Measurements from ENCODE around the gene TERF2IP. TPM values are rescaled to one million over a fixed set of nuclear protein-coding genes. Genes with fewer than 3 reads are reported as not detected.

Gene TERF2IP
- total RNA-seq, 6 experiments from 2014 or later: 67.9 to 87.8 (median 70.6) TPM

DNA sequence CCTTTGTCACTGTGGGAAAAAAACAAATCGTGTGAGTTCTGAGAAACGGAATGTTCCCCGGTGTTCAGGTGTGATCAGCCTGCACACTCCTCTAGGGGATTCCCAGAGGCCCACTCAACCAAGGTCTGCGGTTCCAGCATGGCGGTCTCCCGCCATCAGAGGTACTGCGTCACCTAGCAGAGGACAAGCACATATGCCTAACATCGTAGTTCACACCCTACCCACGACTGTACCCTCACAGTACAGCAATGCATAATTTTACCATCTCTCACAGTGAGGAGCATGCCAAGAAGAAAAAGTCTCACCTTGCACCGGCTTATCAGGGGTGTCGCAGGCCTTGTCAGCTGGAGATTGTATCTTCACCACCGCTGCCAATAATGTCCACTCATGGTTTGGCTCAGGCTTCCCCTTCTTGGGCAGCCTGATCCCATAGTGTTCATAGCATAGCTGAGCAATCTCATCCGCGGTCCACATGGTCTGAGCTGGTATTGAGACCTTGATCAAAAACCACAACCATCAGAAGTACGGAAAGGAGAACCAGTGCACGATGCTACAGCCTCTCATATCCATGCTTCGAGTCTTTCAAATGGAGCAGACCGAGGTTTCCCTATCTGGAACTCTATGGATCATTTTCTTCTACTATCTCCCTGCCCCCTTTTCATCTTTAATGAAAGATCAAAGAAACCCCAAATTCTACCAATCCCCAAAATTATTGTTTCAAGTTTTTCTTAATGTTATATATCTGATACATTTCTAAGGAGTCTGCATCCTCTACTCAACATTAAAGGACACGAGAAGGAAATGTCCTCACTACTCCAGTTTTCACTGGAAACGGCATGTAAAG lies 27.0 kb upstream of the TERF2IP start:
- Mint-ChIP-seq H3K4me3 (peak overlapping the region; percentile 99; the same call in 1 of the 2 replicates), H3K27me3 (ENCODE audit: insufficient read depth) (peaks cover 5% of the 10 kb centered on the region), H3K4me1 (ENCODE audit: low read depth) (peaks cover 46% of the 10 kb centered on the region), H3K9me3 (no peaks in the 10 kb centered on the region), H3K36me3 (ENCODE audit: low read depth) (peaks cover 22% of the 10 kb centered on the region), H3K27ac (no peak overlapping the region)
- TF ChIP-seq, protein P1, sequence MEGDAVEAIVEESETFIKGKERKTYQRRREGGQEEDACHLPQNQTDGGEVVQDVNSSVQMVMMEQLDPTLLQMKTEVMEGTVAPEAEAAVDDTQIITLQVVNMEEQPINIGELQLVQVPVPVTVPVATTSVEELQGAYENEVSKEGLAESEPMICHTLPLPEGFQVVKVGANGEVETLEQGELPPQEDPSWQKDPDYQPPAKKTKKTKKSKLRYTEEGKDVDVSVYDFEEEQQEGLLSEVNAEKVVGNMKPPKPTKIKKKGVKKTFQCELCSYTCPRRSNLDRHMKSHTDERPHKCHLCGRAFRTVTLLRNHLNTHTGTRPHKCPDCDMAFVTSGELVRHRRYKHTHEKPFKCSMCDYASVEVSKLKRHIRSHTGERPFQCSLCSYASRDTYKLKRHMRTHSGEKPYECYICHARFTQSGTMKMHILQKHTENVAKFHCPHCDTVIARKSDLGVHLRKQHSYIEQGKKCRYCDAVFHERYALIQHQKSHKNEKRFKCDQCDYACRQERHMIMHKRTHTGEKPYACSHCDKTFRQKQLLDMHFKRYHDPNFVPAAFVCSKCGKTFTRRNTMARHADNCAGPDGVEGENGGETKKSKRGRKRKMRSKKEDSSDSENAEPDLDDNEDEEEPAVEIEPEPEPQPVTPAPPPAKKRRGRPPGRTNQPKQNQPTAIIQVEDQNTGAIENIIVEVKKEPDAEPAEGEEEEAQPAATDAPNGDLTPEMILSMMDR (IDR thresholded peaks at IDR 0.05): no peak
- no peak for DNase-seq

DNA sequence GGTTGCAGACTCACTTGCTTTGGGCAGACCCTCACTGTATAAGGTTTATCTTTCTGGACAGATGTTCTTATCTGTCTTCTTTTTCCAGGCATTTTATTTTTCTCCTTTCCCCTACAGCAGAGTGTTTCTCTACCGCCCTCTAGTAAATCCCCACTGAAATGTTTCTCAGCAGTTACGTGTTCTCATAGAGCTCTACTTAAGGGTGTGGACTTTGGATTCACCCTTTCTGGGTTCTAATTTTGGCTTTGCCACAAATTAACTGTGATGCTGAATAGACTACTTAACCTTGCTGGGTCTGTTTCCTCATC lies 26.4 kb upstream of the TERF2IP start:
- TF ChIP-seq, protein P1 (IDR thresholded peaks at IDR 0.05): peak; percentile 67

DNA sequence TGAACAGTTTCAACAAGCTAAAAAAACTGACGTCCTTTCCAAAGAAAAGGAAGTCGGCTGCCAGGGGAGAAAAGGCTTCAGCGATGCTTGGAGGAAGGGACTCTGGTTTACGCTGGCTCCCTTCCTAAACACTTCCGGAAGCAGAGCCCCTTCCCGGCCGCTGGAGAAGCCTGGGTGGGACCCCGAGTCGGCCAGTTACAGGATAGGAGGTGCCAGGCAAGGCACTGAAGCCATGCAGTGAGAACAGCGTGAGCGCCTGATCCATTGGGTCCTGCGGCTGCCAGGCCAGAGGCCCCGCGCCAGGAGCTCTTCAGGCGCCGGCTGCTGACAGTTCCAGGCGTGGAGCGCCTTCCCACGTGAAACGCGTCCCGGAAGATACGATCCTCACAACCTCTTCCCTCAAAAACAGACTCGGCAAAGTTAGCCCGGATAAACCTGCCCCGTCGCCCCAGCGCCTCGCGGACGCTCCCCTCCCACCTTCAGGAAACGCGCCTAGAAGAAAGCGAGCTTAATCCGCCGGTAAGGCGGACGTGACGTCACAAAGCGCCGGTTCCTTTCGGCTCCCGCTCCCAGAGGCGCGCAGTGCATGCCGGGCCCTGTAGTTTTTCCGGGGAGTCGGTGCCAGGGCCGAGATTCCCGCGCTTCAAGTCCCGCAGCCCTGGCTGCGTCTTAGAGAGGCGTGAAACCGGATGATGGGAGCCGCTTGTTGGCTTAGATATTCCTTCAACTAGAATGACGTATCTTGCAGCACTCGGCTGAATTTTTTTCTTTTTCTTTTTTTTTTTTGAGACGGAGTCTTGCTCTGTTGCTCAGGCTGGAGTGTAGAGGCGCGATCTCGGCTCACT lies 24.6 kb upstream of the TERF2IP start, which contains the start of gene ADAT1:
Gene ADAT1, minus strand, starts transcription at position 521 of the 845 bp plus-strand sequence. CDS start 2,482 bp downstream, outside the sequence.
- Mint-ChIP-seq H3K9me3 (no peaks in the 10 kb centered on the region), H3K27me3 (ENCODE audit: insufficient read depth) (peaks cover 7% of the 10 kb centered on the region), H3K4me1 (ENCODE audit: low read depth) (peaks cover 50% of the 10 kb centered on the region), H3K4me3 (peak within 1 kb of the TSS; percentile 99), H3K27ac (peak within 1 kb of the TSS; percentile 97), H3K36me3 (ENCODE audit: low read depth) (peaks cover 42% of the 10 kb centered on the region)
- TF ChIP-seq, protein P1 (IDR thresholded peaks at IDR 0.05): no peak
- DNase-seq: peak; percentile 97

More for the DNA sequence above, 26.4 kb upstream of the TERF2IP start:
- Mint-ChIP-seq H3K9me3 (no peaks in the 10 kb centered on the region), H3K36me3 (ENCODE audit: low read depth) (peaks cover 28% of the 10 kb centered on the region), H3K27me3 (ENCODE audit: insufficient read depth) (peaks cover 5% of the 10 kb centered on the region), H3K27ac (no peak overlapping the region), H3K4me1 (ENCODE audit: low read depth) (peaks cover 46% of the 10 kb centered on the region), H3K4me3 (peak overlapping the region; percentile 99)
- peak; percentile 16 for DNase-seq

DNA sequence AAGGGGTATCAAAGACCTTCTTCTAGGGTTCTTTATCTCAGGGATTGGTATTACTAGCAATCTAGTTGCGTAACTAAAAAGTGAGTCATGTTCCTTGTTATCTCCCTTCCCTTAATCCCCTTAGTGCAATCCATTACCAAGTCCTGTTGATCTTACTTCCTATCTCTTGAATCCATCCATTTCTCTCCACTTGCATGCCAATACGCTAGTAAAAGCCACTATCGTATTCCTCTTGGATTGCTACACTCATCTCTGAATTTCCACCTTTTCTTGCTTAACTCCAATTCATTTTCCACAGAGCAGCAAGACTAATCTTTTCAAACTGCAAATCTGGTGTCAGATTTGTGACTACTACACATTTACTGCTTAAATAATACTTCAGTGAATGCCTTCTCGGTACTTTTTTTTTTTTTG lies 22.6 kb upstream of the TERF2IP start:
- TF ChIP-seq, protein P1 (IDR thresholded peaks at IDR 0.05): no peak
- Mint-ChIP-seq H3K36me3 (ENCODE audit: low read depth) (peaks cover 39% of the 10 kb centered on the region), H3K4me3 (no peak overlapping the region), H3K27me3 (ENCODE audit: insufficient read depth) (peaks cover 7% of the 10 kb centered on the region), H3K9me3 (no peaks in the 10 kb centered on the region), H3K27ac (peak overlapping the region; percentile 54), H3K4me1 (ENCODE audit: low read depth) (peaks cover 50% of the 10 kb centered on the region)
- DNase-seq: peak; percentile 33

DNA sequence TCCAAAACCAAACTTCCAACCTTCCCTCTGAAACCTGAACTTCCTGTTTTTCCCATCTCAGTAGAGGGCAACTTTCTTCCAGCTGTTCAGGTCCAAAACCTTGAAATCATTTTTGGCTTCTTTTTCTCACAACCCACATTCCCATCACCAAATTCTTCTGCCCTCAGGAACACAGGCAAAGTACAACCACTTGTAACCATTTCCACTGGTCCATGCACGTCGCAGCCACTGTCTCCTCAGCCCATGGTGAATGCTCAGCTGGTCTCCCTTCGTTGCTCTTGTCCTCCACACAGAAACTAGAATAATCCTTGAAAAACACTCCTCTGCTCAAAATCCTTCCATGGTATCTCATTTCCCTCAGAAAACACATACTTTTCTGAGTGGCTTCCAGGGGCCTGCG lies 20.8 kb upstream of the TERF2IP start:
- Mint-ChIP-seq H3K36me3 (ENCODE audit: low read depth) (peaks cover 50% of the 10 kb centered on the region), H3K27ac (no peak overlapping the region), H3K4me1 (ENCODE audit: low read depth) (peaks cover 36% of the 10 kb centered on the region), H3K9me3 (no peaks in the 10 kb centered on the region), H3K4me3 (no peak overlapping the region), H3K27me3 (ENCODE audit: insufficient read depth) (peaks cover 7% of the 10 kb centered on the region)
- no peak for DNase-seq
- TF ChIP-seq, protein P1 (IDR thresholded peaks at IDR 0.05): no peak
